Esophagus (tissue), 2 donors: ENCODE measurements around the gene MAB21L3. TPM values are rescaled to one million over a fixed set of nuclear protein-coding genes. Genes with fewer than 3 reads are reported as not detected.

Experiments used
- H3K27ac ChIP-seq, 2 donors: one replicate each; pipeline ENCODE4 v1.5.1; 2013; ENCODE audit warnings: low read depth in 2 of 2, mild to moderate bottlenecking in 2 of 2, inconsistent platforms in 1 of 2, low read length in 1 of 2, moderate library complexity in 1 of 2
- H3K27me3 ChIP-seq, 2 donors: one replicate each; pipeline ENCODE4 v1.6.1; 2013; ENCODE audit warnings: low read length in 2 of 2, control low read depth in 1 of 2, mild to moderate bottlenecking in 1 of 2; ENCODE audit not compliant: insufficient read depth in 2 of 2, control insufficient read depth in 1 of 2
- H3K36me3 ChIP-seq, 2 donors: one replicate each; pipeline ENCODE4 v1.6.1; 2013; ENCODE audit warnings: low read length in 1 of 2; ENCODE audit not compliant: control insufficient read depth in 2 of 2, insufficient read depth in 2 of 2
- H3K4me1 ChIP-seq, 2 donors: one replicate each; pipeline ENCODE4 v1.6.1; 2013; ENCODE audit warnings: low read length in 1 of 2; ENCODE audit not compliant: control insufficient read depth in 2 of 2, insufficient read depth in 2 of 2
- H3K4me3 ChIP-seq, 2 donors: one replicate each; pipeline ENCODE4 v1.5.1; 2013; ENCODE audit warnings: low read length in 2 of 2, mild to moderate bottlenecking in 2 of 2, low read depth in 1 of 2, moderate library complexity in 1 of 2
- H3K9me3 ChIP-seq, 2 donors: one replicate each; pipeline ENCODE4 v1.6.1; 2013; ENCODE audit warnings: mild to moderate bottlenecking in 2 of 2, low read depth in 1 of 2, low read length in 1 of 2, moderate library complexity in 1 of 2; ENCODE audit not compliant: control insufficient read depth in 2 of 2, insufficient read depth in 1 of 2
- WGBS, 2 donors: extraction: QIAGEN DNeasy Blood & Tissue Kit; methylation state at CpG; one replicate each; pipeline ENCODE4 v1.1.7; 2013; 5-methylcytosine and 5-hydroxymethylcytosine counted together
- polyA plus RNA-seq, 2 donors: library from polyadenylated mRNA; stranded (reverse); fragments of 200-250 nt; gene quantifications; one replicate each; pipeline ENCODE4 v1.2.3, GENCODE V29; 2013
- donor health status: healthy with polysubstance abuse.
- donor health status: Bipolar disorder and iron deficiency.

Gene MAB21L3
- polyA plus RNA-seq, 2 donors, result 2.8 to 7.8 TPM

- Histone ChIP-seq H3K27me3 (no peaks in the 10 kb centered on the region), H3K27ac (no peak overlapping the region), H3K9me3 (no peaks in the 10 kb centered on the region), H3K4me3 (no peak overlapping the region), H3K4me1 (no peaks in the 10 kb centered on the region), H3K36me3 (no peaks in the 10 kb centered on the region)
- 55 to 83% methylated on average over 1 of the region's 1 CpG for WGBS, 2 donors
Observed at GRCh38 chr1:116159611-116160010, 48.4 kb downstream of the MAB21L3 start.

DNA sequence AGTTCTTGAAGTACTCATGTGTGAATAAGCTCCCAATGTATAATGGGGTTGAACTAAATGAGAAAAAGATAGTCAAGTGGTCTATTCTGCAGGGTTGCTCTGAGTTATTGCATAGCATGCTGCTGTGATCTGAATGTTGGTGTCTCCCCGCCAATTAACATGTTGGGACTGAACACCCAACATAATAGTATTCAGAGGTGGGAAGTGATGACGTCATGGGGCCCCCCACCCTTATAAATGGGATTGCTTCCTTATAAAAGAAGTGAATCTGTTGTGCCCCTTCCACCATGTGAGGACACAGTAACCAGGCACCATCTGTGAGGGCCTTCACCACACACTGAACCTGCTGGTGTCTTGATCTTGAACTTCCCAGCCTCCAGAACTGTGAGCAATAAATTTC lies 50.2 kb downstream of the MAB21L3 start:
- Histone ChIP-seq H3K9me3 (no peaks in the 10 kb centered on the region), H3K27ac (no peak overlapping the region), H3K36me3 (no peaks in the 10 kb centered on the region), H3K4me3 (no peak overlapping the region), H3K27me3 (no peaks in the 10 kb centered on the region), H3K4me1 (peaks cover 0 to 2% of the 10 kb centered on the region in 2 donors)
- WGBS, 2 donors, result 67 to 74% methylated on average over 2 of the region's 2 CpGs

DNA sequence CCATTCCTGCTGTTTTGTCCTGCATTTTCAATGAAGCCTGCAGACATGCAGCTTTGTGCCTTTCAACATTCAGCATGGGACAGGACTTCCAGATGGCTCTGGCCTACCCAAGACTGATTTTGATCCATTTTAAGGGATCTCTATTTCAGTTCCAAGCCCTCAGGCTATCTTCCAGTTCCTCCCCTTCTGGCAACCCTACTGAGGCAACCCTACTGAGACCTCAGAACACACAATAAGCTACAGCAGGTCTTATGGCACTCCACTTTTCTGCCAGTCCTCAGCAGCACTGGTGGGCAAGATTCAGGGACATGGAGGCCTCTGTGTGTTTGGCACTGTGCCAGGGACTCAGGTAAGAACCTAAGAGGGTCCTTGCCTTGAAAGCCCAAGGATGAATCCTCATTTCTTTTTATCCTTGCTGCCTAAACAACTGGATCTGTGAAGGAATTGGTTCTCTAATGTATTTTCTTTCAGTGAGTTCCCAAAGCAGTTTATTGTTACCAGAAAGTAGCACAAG lies 50.7 kb downstream of the MAB21L3 start:
- Histone ChIP-seq H3K4me1 (peaks cover 0 to 2% of the 10 kb centered on the region in 2 donors), H3K36me3 (no peaks in the 10 kb centered on the region), H3K27ac (no peak overlapping the region), H3K9me3 (no peaks in the 10 kb centered on the region), H3K27me3 (no peaks in the 10 kb centered on the region), H3K4me3 (no peak overlapping the region)

- Histone ChIP-seq H3K27me3 (no peaks in the 10 kb centered on the region), H3K27ac (no peak overlapping the region), H3K4me3 (no peak overlapping the region), H3K4me1 (peaks cover 4 to 6% of the 10 kb centered on the region in 2 donors), H3K9me3 (no peaks in the 10 kb centered on the region), H3K36me3 (no peaks in the 10 kb centered on the region)
Observed at GRCh38 chr1:116163533-116163932, 52.3 kb downstream of the MAB21L3 start.

GRCh38 chr1:116164150-116164549 lies 53.0 kb downstream of the MAB21L3 start:
- no peaks in the 10 kb centered on the region for H3K27me3 ChIP-seq
- peaks cover 4 to 6% of the 10 kb centered on the region in 2 donors for H3K4me1 ChIP-seq
- 38 to 50% methylated on average over 2 of the region's 2 CpGs for WGBS, 2 donors
- peak overlapping the region in 1 of 2 donors; percentile 11 for H3K27ac ChIP-seq
- no peaks in the 10 kb centered on the region for H3K9me3 ChIP-seq
- H3K36me3 ChIP-seq, result no peaks in the 10 kb centered on the region
- no peak overlapping the region for H3K4me3 ChIP-seq

DNA sequence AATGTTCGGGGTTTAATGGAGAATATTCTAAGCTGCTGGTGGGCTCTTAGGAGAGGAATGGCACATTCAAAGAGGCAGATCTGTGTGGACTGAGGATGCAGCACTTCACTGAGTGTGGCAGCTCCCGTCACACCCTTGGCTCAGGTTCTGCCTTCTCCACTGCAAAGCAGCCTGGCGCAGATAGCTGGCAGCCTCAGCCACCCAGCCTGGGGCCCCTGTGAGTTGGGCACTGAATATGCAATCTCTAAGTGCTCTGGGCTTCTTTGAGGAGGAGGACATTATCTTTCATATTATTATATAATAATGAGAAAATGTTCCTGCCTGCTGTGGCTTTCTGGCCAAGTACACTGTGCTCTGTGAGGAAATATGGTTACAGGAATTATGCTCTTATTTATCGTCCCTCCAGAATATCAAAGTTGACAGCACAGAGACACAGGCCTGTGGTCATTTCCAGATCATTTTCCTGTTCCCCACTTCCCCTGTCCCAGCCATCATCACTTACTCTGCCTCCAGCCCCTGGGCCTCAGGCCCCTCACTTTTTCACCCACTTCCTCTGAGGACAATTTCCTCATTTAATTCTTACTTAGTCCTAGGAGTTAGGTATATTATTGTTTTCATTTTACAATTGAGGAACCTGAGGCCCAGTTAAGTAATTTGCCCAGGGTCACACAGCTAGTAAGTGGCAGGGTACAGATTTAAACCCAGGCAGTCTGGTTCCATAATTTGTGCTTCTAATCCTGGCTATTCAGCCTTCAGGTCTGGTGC lies 53.6 kb downstream of the MAB21L3 start:
- H3K27ac ChIP-seq, result peak overlapping the region in 1 of 2 donors; percentile 41
- no peak overlapping the region for H3K4me3 ChIP-seq
- WGBS, 2 donors, result 38% methylated on average over 4 of the region's 4 CpGs
- H3K27me3 ChIP-seq, result no peaks in the 10 kb centered on the region
- H3K36me3 ChIP-seq, result no peaks in the 10 kb centered on the region
- no peaks in the 10 kb centered on the region for H3K9me3 ChIP-seq
- H3K4me1 ChIP-seq, result peaks cover 4 to 6% of the 10 kb centered on the region in 2 donors

DNA sequence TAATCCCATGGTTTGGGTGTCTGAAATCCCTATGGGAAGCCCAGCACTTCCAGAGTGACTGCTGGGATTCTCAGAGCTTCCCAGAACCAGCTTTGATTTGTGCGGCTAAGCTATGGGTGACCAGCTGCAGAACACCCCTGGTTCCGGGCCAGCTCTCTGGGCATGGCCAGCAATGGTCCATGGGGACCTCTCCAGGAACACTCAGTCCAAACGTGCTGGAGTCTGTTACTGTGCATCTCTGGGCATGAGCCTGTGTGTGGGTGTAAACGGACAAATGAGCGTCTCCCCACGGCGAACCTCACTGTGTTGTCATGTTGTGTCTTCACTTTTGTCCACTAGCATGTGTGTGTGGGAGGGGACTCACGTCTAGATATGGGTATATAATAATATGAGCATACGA lies 54.4 kb downstream of the MAB21L3 start:
- Histone ChIP-seq H3K36me3 (no peaks in the 10 kb centered on the region), H3K4me3 (no peak overlapping the region), H3K4me1 (peaks cover 4 to 6% of the 10 kb centered on the region in 2 donors), H3K9me3 (no peaks in the 10 kb centered on the region), H3K27ac (no peak overlapping the region), H3K27me3 (no peaks in the 10 kb centered on the region)
- 72 to 80% methylated on average over 9 of the region's 9 CpGs for WGBS, 2 donors

DNA sequence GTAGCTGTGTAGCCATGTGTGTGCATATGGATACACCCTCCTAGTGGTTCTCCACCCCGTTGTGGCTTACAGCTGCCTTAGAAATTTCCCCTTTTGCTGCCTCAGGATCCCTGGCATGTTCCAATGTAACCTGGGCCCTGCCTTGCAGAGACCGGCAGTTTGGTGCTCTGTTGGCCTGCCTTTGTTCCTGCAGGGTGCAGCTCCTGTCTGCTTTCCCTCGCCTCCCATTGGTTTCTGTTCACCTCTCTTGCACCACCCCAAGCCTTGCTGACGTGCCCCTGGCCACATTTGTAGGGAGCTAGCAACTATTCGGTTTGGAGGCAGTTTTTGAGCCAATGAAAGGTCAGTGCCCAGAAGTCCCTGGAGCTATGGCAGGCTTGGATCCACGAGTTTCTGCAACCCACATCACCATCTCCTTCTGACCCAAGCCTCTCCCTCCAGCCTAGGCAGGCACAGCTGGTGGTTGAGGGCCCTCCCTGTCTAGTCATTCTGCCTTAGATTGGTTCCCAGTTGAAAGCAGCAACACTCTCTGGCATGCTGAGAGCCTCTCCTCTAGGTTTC lies 54.9 kb downstream of the MAB21L3 start:
- Histone ChIP-seq H3K27me3 (no peaks in the 10 kb centered on the region), H3K36me3 (no peaks in the 10 kb centered on the region), H3K4me3 (no peak overlapping the region), H3K4me1 (peaks cover 4 to 6% of the 10 kb centered on the region in 2 donors), H3K27ac (no peak overlapping the region), H3K9me3 (no peaks in the 10 kb centered on the region)
- WGBS, 2 donors, result 68 to 70% methylated on average over 6 of the region's 6 CpGs

DNA sequence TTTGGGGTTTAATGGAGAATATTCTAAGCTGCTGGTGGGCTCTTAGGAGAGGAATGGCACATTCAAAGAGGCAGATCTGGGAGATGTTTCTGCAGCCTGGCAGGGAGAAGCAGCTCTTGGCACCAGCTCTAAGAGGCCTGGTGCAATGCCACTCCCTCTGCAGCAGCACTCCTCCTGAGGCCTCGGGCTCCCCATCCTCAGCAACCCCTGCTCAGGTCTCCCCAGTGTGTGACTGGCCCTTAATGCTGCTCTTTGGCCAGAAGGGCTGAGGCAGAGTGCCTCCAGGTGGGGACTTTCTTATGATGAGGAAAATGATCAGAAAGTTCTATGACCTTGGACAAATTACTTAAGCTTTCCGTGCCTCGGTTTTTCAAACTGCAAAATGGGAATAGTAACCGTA lies 55.5 kb downstream of the MAB21L3 start:
- Histone ChIP-seq H3K27me3 (no peaks in the 10 kb centered on the region), H3K27ac (no peak overlapping the region), H3K4me1 (peaks cover 4 to 6% of the 10 kb centered on the region in 2 donors), H3K4me3 (no peak overlapping the region), H3K9me3 (no peaks in the 10 kb centered on the region), H3K36me3 (no peaks in the 10 kb centered on the region)
- 71 to 82% methylated on average over 4 of the region's 4 CpGs for WGBS, 2 donors
